GM12874 (cell line): Measurements from ENCODE around the gene SLC7A9.

Source experiments
- TF ChIP-seq, protein P1 (sequence below): IDR thresholded peaks from 2 replicates; pipeline ENCODE4 v1.5.1; 2011; ENCODE audit warnings: low read depth, mild to moderate bottlenecking, control low read depth, low read length, moderate library complexity; ENCODE audit not compliant: insufficient read depth

The SLC7A9 gene

DNA sequence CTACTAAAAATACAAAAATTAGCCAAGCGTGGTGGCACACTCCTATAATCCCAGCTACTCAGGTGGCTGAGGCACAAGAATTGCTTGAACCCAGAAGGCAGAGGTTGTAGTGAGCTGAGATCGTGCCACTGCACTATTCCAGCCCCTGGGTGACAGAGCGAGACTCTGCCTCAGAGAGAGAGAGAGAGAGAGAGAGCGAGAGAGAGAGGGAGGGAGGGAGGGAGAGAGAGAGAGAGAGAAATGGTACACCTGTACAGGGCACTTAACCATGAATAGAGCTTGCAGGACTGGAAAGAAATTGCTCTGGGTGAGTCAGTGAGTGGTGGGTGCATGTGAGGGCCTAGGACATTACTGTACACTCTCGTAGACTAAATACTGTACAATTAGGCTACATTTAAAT, 40.5 kb upstream of the SLC7A9 start:
- TF ChIP-seq, protein P1, sequence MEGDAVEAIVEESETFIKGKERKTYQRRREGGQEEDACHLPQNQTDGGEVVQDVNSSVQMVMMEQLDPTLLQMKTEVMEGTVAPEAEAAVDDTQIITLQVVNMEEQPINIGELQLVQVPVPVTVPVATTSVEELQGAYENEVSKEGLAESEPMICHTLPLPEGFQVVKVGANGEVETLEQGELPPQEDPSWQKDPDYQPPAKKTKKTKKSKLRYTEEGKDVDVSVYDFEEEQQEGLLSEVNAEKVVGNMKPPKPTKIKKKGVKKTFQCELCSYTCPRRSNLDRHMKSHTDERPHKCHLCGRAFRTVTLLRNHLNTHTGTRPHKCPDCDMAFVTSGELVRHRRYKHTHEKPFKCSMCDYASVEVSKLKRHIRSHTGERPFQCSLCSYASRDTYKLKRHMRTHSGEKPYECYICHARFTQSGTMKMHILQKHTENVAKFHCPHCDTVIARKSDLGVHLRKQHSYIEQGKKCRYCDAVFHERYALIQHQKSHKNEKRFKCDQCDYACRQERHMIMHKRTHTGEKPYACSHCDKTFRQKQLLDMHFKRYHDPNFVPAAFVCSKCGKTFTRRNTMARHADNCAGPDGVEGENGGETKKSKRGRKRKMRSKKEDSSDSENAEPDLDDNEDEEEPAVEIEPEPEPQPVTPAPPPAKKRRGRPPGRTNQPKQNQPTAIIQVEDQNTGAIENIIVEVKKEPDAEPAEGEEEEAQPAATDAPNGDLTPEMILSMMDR: no peak

DNA sequence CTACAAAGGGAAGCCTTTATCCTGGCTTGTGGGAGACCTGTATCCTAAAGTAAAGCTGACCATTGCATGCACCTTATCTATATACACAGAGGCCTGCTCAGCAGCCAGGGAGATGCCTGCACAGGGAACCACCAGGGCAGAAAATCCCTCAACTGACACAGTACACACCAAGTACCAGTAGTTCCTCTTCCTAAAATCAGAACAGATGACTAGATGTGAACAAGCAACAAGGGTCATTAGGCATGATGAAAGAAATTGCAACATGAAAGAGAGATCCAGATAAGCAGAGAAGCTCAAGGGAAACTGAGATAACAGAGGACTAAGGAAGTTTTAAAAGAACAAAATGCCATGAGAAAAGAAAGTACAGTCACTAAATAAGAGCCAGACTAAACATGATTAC, 39.7 kb upstream of the SLC7A9 start:
- TF ChIP-seq, protein P1: no peak

DNA sequence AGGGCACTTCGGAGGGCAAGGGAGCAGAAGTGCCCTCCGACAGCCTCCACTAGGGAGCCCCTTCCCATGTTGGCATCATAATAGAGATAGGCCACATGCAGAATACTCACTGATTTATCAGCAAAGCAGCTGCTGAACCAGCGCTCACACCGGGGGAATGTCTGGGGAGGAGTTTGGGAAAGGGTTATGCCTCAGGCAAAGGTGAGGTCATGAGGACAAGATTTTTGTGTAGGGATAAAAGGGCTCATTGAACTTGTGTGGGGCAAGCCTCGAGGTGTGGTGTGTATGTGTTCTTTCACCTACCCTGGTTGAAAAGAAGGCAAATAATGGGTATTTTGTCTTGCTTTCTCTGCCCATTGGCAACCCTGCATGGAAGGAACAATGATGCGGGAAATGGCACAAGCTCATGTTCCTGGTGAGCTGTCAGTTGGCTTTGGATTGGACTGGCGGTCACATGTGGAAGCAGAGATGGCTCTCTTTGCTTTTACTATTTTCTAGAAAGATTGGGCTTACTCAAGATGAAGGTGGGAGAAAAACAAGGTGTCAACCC, 39.1 kb upstream of the SLC7A9 start:
- TF ChIP-seq, protein P1: no peak

DNA sequence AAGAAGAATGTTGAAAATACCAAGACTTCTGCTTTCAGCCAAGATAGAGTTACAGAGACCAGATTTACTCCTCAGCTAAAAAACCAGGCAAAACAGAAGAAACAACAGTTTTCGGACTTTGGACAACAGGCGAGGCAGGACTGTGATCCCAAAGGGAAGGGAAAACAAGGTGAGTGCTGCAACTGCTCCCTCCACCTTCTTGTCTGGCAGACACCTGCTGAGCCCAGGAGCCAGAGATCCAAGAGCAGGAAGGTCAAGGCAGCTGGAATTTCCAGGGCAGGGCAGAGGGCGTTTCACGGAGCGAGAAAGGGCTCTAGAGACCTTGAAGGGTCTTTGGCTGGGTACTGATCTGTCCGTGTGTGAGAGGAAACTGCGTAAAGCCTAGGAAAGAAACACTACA, 32.9 kb upstream of the SLC7A9 start:
- TF ChIP-seq, protein P1: no peak

DNA sequence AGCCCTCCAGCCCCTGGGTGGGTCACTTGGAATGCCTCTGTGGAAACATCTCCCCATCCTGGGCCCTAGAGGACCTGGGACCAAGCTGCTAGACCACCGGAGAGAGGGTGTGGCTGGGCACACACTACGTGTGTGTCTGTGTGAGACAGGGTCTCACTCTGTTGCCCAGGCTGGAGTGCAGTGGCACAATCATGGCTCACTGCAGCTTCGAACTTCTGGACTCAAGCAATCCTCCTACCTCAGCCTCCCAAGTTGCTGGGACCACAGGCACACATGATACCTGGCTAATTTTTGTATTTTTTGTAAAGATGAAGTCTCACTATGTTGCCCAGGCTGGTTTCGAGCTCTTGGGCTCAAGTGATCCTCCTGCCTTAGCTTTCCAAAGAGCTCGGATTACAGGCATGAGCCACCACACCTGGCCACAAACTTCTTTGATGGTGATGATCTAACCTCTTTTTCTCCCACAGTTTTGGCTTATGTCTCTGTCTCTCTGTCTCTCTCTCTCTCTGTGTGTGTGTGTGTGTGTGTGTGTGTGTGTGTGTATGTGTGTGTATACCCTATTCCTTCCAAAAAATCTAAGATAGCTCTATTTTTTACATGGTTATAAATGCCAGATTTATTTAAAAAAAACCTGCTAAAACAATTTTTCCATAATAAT, 32.1 kb upstream of the SLC7A9 start:
- TF ChIP-seq, protein P1: no peak

DNA sequence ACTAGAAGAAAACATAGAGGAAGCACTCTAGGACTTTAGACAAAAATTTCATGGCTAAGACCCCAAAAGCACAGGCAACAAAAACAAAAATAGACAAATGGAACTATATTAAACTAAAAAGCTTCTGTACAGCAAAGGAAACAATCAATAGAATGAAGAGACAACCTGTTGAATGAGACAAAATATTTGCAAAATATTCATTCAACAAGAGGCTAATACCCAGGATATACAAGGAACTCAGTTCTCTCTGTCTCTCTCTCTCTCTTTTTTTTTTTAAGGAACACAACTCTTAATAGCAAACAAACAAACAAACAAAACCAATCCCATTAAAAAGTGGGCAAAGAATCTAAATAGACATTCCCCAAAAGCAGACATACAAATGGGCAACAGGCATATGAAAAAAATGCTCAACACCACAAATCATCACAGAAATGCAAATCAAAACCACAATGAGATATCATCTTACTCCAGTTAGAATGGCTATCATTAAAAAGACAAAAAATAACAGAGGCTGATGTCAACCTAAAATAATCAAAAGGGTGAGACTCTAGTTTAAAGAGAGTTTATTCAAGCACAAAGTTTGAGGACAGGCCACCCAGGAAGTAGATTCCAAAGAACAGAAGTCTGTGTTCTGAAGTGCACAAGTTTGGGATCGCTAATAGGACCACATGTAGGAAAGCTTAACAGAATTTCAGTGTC, 27.1 kb upstream of the SLC7A9 start:
- TF ChIP-seq, protein P1: no peak

DNA sequence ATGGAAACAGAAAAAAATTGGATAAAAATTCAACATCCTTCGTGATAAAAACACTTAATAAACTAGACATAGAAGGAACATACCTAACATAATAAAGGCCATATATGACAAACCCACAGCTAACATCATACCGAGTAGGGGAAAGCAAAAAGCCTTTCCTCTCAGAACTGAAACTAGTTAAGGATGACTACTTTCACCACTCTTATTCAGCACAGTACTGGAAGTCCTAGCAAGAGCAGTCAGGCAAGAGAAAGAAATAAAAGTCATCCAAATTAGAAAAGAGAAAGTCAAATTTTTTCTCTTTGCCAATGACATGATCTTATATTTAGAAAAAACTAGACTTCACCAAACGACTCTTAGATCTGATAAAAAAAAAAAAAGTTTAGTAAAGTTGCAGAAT, 25.8 kb upstream of the SLC7A9 start:
- TF ChIP-seq, protein P1: no peak
